Neural cell (in vitro differentiated cells): ENCODE data around the gene USP6NL. TPM values are rescaled to one million over a fixed set of nuclear protein-coding genes. Genes with fewer than 3 reads are reported as not detected.

Experiments used
- H2AFZ ChIP-seq: fragments of 200-600, 300-800 bp; sonication (generic), shearing (Covaris generic); 2 replicates; pipeline ENCODE4 v1.6.0; 2014; ENCODE audit warnings: low read depth, mild to moderate bottlenecking, antibody characterized with exemption, low read length, moderate library complexity
- H3F3A ChIP-seq: fragments of 200-600 bp; shearing (Covaris generic); 2 replicates; pipeline ENCODE4 v1.6.1; 2016; ENCODE audit warnings: mild to moderate bottlenecking, moderate library complexity, mixed read lengths, antibody characterized with exemption, low read length; ENCODE audit not compliant: insufficient read depth, poor library complexity, severe bottlenecking
- H3K27ac ChIP-seq: fragments of 200-600, 300-800 bp; sonication (generic), shearing (Covaris generic); 2 replicates; pipeline ENCODE4 v1.5.1; 2014; ENCODE audit warnings: mild to moderate bottlenecking, low read length, moderate library complexity
- H3K27me3 ChIP-seq: fragments of 300-800, 200-600 bp; sonication (generic), shearing (Covaris generic); 2 replicates; pipeline ENCODE4 v1.6.0; 2014; ENCODE audit warnings: mild to moderate bottlenecking, low read depth, low read length, moderate library complexity; ENCODE audit not compliant: insufficient read depth
- H3K36me3 ChIP-seq: fragments of 300-800, 200-600 bp; sonication (generic), shearing (Covaris generic); 2 replicates; pipeline ENCODE4 v1.5.1; 2014; ENCODE audit warnings: mild to moderate bottlenecking, antibody characterized with exemption, low read length, moderate library complexity; ENCODE audit not compliant: insufficient read depth
- H3K4me2 ChIP-seq: fragments of 300-800, 200-600 bp; sonication (generic), shearing (Covaris generic); 2 replicates; pipeline ENCODE4 v1.6.0; 2014; ENCODE audit warnings: mild to moderate bottlenecking, low read length
- H3K4me3 ChIP-seq: fragments of 300-800, 200-600 bp; sonication (generic), shearing (Covaris generic); 2 replicates; pipeline ENCODE4 v1.5.1; 2014; ENCODE audit warnings: mild to moderate bottlenecking, low read length, moderate library complexity
- H3K79me2 ChIP-seq: fragments of 200-600 bp; shearing (Covaris generic); replicated peaks from 2 replicates; pipeline ENCODE4 v1.6.0; 2014; ENCODE audit warnings: mild to moderate bottlenecking, low read length, moderate library complexity; ENCODE audit not compliant: insufficient read depth
- H3K9ac ChIP-seq: fragments of 300-800, 200-600 bp; sonication (generic), shearing (Covaris generic); 2 replicates; pipeline ENCODE4 v1.6.1; 2016; ENCODE audit warnings: mild to moderate bottlenecking, low read length, mixed read lengths
- H3K9me2 ChIP-seq: fragments of 200-600 bp; shearing (Covaris generic); 2 replicates; pipeline ENCODE4 v1.6.1; 2016; ENCODE audit warnings: mild to moderate bottlenecking, low read length, mixed read lengths; ENCODE audit not compliant: insufficient read depth
- H3K9me3 ChIP-seq: fragments of 200-600, 300-800 bp; sonication (generic), shearing (Covaris generic); 2 replicates; pipeline ENCODE4 v1.6.1; 2016; ENCODE audit warnings: mild to moderate bottlenecking, mixed run types, low read length, moderate library complexity, mixed read lengths
- H4K20me1 ChIP-seq: fragments of 200-600 bp; shearing (Covaris generic); 2 replicates; pipeline ENCODE4 v1.6.1; 2016; ENCODE audit warnings: mild to moderate bottlenecking, mixed run types; ENCODE audit not compliant: insufficient read depth
- EP300 ChIP-seq: fragments of 450-650 bp; conservative IDR thresholded peaks from 2 replicates; pipeline ENCODE4 v1.6.1; 2014; ENCODE audit warnings: antibody characterized with exemption, mild to moderate bottlenecking, moderate library complexity; ENCODE audit not compliant: poor library complexity, severe bottlenecking
- EZH2 ChIP-seq: fragments of 200-600, 300-800 bp; shearing (Covaris generic), sonication (generic); IDR thresholded peaks from 2 replicates; pipeline ENCODE4 v1.6.1; 2014; ENCODE audit warnings: antibody characterized with exemption, low read length, borderline replicate concordance, mild to moderate bottlenecking; ENCODE audit not compliant: insufficient read depth, poor library complexity, severe bottlenecking
- MXI1 ChIP-seq: fragments of 450-650 bp; conservative IDR thresholded peaks from 2 replicates; pipeline ENCODE4 v1.6.1; 2014; ENCODE audit warnings: antibody characterized with exemption, mild to moderate bottlenecking; ENCODE audit not compliant: poor library complexity, severe bottlenecking
- POLR2AphosphoS5 ChIP-seq: IDR thresholded peaks from 2 replicates; pipeline ENCODE4 v1.6.1; 2012
- RAD21 ChIP-seq: fragments of 450-650 bp; conservative IDR thresholded peaks from 2 replicates; pipeline ENCODE4 v1.6.1; 2014; ENCODE audit warnings: antibody characterized with exemption, mild to moderate bottlenecking, moderate library complexity
- SMC3 ChIP-seq: fragments of 450-650 bp; conservative IDR thresholded peaks from 2 replicates; pipeline ENCODE4 v1.6.1; 2014; ENCODE audit warnings: antibody characterized with exemption, mild to moderate bottlenecking, moderate library complexity; ENCODE audit not compliant: poor library complexity
- TAF1 ChIP-seq: IDR thresholded peaks from 2 replicates; pipeline ENCODE4 v1.6.1; 2012; ENCODE audit warnings: low read depth
- polyA plus RNA-seq: library from polyadenylated mRNA; depleted of rRNA; stranded (reverse); fragments of >200 nt; gene quantifications from 2 replicates; pipeline ENCODE4 v1.2.3, GENCODE V29; 2014
- TF ChIP-seq, protein P1 (sequence below): IDR thresholded peaks from 2 replicates; pipeline ENCODE4 v1.6.1; 2012; ENCODE audit warnings: borderline replicate concordance
- TF ChIP-seq, protein P2 (sequence below): fragments of 450-650 bp; IDR thresholded peaks from 2 replicates; pipeline ENCODE4 v1.5.1; 2014; ENCODE audit warnings: antibody characterized with exemption, mild to moderate bottlenecking, moderate library complexity; ENCODE audit not compliant: poor library complexity, severe bottlenecking

USP6NL gene
- polyA plus RNA-seq, 1 donor from 2014 or later, result 39.9 TPM

DNA sequence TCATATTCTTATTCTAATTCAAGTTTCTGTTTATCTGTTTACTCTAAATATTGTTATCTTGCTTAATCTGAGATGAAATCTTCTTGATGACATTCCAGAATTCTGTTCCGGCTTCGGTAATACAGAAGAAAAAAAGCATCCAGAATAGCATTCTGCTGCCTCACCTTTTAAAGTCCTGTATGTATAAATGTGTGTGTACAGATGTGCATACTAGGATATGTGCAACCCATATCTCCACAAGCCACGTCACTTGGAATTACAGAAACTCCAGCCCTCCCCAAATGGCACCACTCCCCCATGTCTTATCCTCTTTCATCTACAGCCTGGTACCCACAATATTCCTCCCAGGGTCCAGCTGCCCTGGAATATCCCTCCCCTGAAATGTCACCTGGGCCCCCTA, 27.9 kb upstream of the USP6NL start:
- Histone ChIP-seq H3K27me3 (no peaks in the 10 kb centered on the region), H2AFZ (no peak overlapping the region), H3K27ac (no peak overlapping the region), H3K79me2 (no peaks in the 10 kb centered on the region), H3K9me3 (no peaks in the 10 kb centered on the region), H3F3A (no peaks in the 10 kb centered on the region), H3K9ac (no peak overlapping the region), H3K4me3 (no peak overlapping the region), H3K36me3 (no peaks in the 10 kb centered on the region), H4K20me1 (no peaks in the 10 kb centered on the region), H3K4me2 (no peak overlapping the region), H3K9me2 (no peaks in the 10 kb centered on the region)
- TF ChIP-seq SMC3 (no peak), MXI1 (no peak), RAD21 (no peak), EP300 (no peak), TAF1 (no peak), EZH2 (no peak), POLR2AphosphoS5 (no peak)
- TF ChIP-seq, protein P1, sequence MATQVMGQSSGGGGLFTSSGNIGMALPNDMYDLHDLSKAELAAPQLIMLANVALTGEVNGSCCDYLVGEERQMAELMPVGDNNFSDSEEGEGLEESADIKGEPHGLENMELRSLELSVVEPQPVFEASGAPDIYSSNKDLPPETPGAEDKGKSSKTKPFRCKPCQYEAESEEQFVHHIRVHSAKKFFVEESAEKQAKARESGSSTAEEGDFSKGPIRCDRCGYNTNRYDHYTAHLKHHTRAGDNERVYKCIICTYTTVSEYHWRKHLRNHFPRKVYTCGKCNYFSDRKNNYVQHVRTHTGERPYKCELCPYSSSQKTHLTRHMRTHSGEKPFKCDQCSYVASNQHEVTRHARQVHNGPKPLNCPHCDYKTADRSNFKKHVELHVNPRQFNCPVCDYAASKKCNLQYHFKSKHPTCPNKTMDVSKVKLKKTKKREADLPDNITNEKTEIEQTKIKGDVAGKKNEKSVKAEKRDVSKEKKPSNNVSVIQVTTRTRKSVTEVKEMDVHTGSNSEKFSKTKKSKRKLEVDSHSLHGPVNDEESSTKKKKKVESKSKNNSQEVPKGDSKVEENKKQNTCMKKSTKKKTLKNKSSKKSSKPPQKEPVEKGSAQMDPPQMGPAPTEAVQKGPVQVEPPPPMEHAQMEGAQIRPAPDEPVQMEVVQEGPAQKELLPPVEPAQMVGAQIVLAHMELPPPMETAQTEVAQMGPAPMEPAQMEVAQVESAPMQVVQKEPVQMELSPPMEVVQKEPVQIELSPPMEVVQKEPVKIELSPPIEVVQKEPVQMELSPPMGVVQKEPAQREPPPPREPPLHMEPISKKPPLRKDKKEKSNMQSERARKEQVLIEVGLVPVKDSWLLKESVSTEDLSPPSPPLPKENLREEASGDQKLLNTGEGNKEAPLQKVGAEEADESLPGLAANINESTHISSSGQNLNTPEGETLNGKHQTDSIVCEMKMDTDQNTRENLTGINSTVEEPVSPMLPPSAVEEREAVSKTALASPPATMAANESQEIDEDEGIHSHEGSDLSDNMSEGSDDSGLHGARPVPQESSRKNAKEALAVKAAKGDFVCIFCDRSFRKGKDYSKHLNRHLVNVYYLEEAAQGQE, result no peak
- TF ChIP-seq, protein P2, sequence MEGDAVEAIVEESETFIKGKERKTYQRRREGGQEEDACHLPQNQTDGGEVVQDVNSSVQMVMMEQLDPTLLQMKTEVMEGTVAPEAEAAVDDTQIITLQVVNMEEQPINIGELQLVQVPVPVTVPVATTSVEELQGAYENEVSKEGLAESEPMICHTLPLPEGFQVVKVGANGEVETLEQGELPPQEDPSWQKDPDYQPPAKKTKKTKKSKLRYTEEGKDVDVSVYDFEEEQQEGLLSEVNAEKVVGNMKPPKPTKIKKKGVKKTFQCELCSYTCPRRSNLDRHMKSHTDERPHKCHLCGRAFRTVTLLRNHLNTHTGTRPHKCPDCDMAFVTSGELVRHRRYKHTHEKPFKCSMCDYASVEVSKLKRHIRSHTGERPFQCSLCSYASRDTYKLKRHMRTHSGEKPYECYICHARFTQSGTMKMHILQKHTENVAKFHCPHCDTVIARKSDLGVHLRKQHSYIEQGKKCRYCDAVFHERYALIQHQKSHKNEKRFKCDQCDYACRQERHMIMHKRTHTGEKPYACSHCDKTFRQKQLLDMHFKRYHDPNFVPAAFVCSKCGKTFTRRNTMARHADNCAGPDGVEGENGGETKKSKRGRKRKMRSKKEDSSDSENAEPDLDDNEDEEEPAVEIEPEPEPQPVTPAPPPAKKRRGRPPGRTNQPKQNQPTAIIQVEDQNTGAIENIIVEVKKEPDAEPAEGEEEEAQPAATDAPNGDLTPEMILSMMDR, result no peak

DNA sequence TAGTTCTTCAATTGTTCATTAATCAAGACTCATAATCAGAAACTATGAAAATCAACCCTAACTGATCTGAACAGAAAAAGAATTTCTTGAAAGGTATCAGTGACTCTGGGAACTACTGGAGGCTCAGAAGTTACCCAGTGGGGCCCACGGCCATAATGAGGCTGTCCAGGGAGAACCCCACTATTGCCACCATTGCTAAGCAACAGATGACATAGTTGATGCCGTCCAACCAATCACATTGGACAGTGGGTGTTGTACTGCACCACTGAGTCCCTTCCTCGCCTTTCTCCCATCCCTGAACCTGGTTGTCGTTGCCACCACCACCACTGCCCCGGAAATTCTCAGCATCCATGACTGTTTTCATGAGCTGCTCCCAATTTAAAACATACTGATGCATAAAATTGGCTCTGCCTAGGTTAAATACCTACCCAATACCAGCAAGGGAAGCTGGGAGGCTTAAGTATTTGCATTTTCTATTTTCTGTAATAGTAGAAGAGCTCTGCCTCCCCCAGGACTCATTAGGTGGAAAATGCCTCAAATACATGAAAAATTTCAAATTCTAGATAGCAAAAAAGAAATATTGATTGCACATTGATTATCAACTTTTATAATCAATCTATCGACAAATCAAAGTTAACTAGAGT, 26.7 kb upstream of the USP6NL start:
- H4K20me1 ChIP-seq, result no peaks in the 10 kb centered on the region
- H3K9me3 ChIP-seq, result no peaks in the 10 kb centered on the region
- no peak overlapping the region for H3K4me3 ChIP-seq
- H3F3A ChIP-seq, result no peaks in the 10 kb centered on the region
- TF ChIP-seq MXI1, result no peak
- no peak for TF ChIP-seq RAD21
- no peak for TF ChIP-seq TAF1
- TF ChIP-seq POLR2AphosphoS5, result no peak
- TF ChIP-seq SMC3, result no peak
- no peak for TF ChIP-seq EP300
- TF ChIP-seq, protein P2, result no peak
- no peak for TF ChIP-seq EZH2
- no peaks in the 10 kb centered on the region for H3K27me3 ChIP-seq
- no peak overlapping the region for H3K4me2 ChIP-seq
- H3K9me2 ChIP-seq, result no peaks in the 10 kb centered on the region
- H3K36me3 ChIP-seq, result no peaks in the 10 kb centered on the region
- no peak overlapping the region for H3K27ac ChIP-seq
- H3K79me2 ChIP-seq, result no peaks in the 10 kb centered on the region
- H3K9ac ChIP-seq, result no peak overlapping the region
- no peak overlapping the region for H2AFZ ChIP-seq
